HG02973 (cell line): ENCODE measurements around the gene NEK4.
A peak's percentile ranks its signal among the peaks of the same experiment; 100 is the strongest.

Experiments
- ATAC-seq: cut with Tn5 transposase; IDR thresholded peaks from one replicate; pipeline ENCODE4 v1.9.1; 2021; ENCODE audit warnings: moderate library complexity; ENCODE audit not compliant: unreplicated experiment

Gene NEK4

GRCh38 chr3:52705438-52705687, 65.4 kb downstream of the NEK4 start:
- ATAC-seq: no peak

- peak; percentile 7 for ATAC-seq
Measured at GRCh38 chr3:52704611-52705437, 65.9 kb downstream of the NEK4 start.

- ATAC-seq: no peak
Measured at GRCh38 chr3:52703341-52703740, 67.4 kb downstream of the NEK4 start.

GRCh38 chr3:52697632-52697965, 73.1 kb downstream of the NEK4 start:
- ATAC-seq: no peak

GRCh38 chr3:52696830-52697631, 73.7 kb downstream of the NEK4 start:
- no peak for ATAC-seq

- no peak for ATAC-seq
Measured at GRCh38 chr3:52695798-52696671, 74.7 kb downstream of the NEK4 start.

GRCh38 chr3:52694528-52695189, 76.1 kb downstream of the NEK4 start:
- no peak for ATAC-seq

- no peak for ATAC-seq
Measured at GRCh38 chr3:52693071-52693470, 77.7 kb downstream of the NEK4 start.

- ATAC-seq: no peak
Measured at GRCh38 chr3:52690560-52690959, 80.2 kb downstream of the NEK4 start.

GRCh38 chr3:52689151-52689550, 81.6 kb downstream of the NEK4 start:
- ATAC-seq: no peak

GRCh38 chr3:52688266-52688665, 82.5 kb downstream of the NEK4 start:
- ATAC-seq: no peak

GRCh38 chr3:52685709-52686691, 84.7 kb downstream of the NEK4 start, which contains the start of the genes GNL3 and PBRM1:
TSS of gene GNL3 (plus strand) at chr3:52686032. CDS start at chr3:52686093, 61 bp downstream.
TSS of gene PBRM1 (minus strand) at chr3:52685913.
- ATAC-seq: peak; percentile 65

GRCh38 chr3:52685285-52685708, 85.4 kb downstream of the NEK4 start:
- ATAC-seq: peak; percentile 63

- ATAC-seq: no peak
Measured at GRCh38 chr3:52684184-52684583, 86.6 kb downstream of the NEK4 start.

- ATAC-seq: no peak
Measured at GRCh38 chr3:52683611-52684010, 87.1 kb downstream of the NEK4 start.

GRCh38 chr3:52682016-52682415, 88.7 kb downstream of the NEK4 start:
- ATAC-seq: no peak

- ATAC-seq: no peak
Measured at GRCh38 chr3:52681596-52681995, 89.1 kb downstream of the NEK4 start.

GRCh38 chr3:52679811-52680210, 90.9 kb downstream of the NEK4 start:
- no peak for ATAC-seq

- no peak for ATAC-seq
Measured at GRCh38 chr3:52679199-52679538, 91.6 kb downstream of the NEK4 start.
